Fibroblast of lung (primary cell): ENCODE measurements around the gene KCND1. TPM values are rescaled to one million over a fixed set of nuclear protein-coding genes. Genes with fewer than 3 reads are reported as not detected.
A peak's percentile ranks its signal among the peaks of the same experiment; 100 is the strongest.

ENCODE experiments used
- DNase-seq, 2 donors: peaks; one replicate each; pipeline versions ENCODE4 v3.0.0 to v3.0.0-alpha.2; 2010; ENCODE audit warnings: low read depth in 2 of 2
- H2AFZ ChIP-seq: 2 replicates; pipeline ENCODE4 v1.5.1; 2012; ENCODE audit warnings: low read length, control low read depth, inconsistent platforms
- H3K27ac ChIP-seq: 2 replicates; pipeline ENCODE4 v1.5.1; 2011; ENCODE audit warnings: low read length, control low read depth; ENCODE audit not compliant: insufficient read depth
- H3K27me3 ChIP-seq: 2 replicates; pipeline ENCODE4 v1.5.1; 2011; ENCODE audit warnings: mild to moderate bottlenecking, low read length; ENCODE audit not compliant: control insufficient read depth, insufficient read depth
- H3K36me3 ChIP-seq: 2 replicates; pipeline ENCODE4 v1.5.1; 2011; ENCODE audit warnings: low read length; ENCODE audit not compliant: control insufficient read depth, insufficient read depth
- H3K4me1 ChIP-seq: 2 replicates; pipeline ENCODE4 v1.5.1; 2011; ENCODE audit warnings: low read length; ENCODE audit not compliant: control insufficient read depth, insufficient read depth; ENCODE audit errors: extremely low read depth
- H3K4me2 ChIP-seq: 2 replicates; pipeline ENCODE4 v1.5.1; 2011; ENCODE audit warnings: low read length, control low read depth; ENCODE audit not compliant: insufficient read depth; ENCODE audit errors: extremely low read depth
- H3K4me3 ChIP-seq, 4 experiments: fragments of 200-600 bp in 1 of 4; sonication (generic) in 1 of 4; replicated peaks in 1 of 4; 2 replicates each; pipeline ENCODE4 v1.5.1; 2011 to 2016; ENCODE audit warnings: low read length in 4 of 4, low read depth in 3 of 4, mild to moderate bottlenecking in 3 of 4, control low read depth in 2 of 4, inconsistent platforms in 1 of 4, mixed read lengths in 1 of 4; ENCODE audit not compliant: insufficient read depth in 1 of 4; ENCODE audit errors: control extremely low read depth in 1 of 4
- H3K79me2 ChIP-seq: 2 replicates; pipeline ENCODE4 v1.5.1; 2012; ENCODE audit warnings: mild to moderate bottlenecking, low read length, inconsistent platforms; ENCODE audit not compliant: control insufficient read depth, insufficient read depth
- H3K9ac ChIP-seq: 2 replicates; pipeline ENCODE4 v1.5.1; 2011; ENCODE audit warnings: mild to moderate bottlenecking, low read length, control low read depth; ENCODE audit not compliant: insufficient read depth
- H3K9me3 ChIP-seq: 2 replicates; pipeline ENCODE4 v1.5.1; 2012; ENCODE audit warnings: low read depth, low read length; ENCODE audit not compliant: control insufficient read depth, insufficient read depth
- H4K20me1 ChIP-seq: 2 replicates; pipeline ENCODE4 v1.5.1; 2011; ENCODE audit warnings: low read length; ENCODE audit not compliant: control insufficient read depth, insufficient read depth; ENCODE audit errors: extremely low read depth
- EZH2 ChIP-seq: IDR thresholded peaks from 2 replicates; pipeline ENCODE4 v1.5.1; 2012; ENCODE audit warnings: low read length, control low read depth, mild to moderate bottlenecking; ENCODE audit errors: missing control alignments
- polyA plus RNA-seq, 2 donors: library from polyadenylated mRNA; depleted of rRNA in 1 of 2; stranded (reverse) in 1 of 2; unstranded in 1 of 2; fragments of >200 nt; gene quantifications; 2 replicates each; pipeline ENCODE4 v1.2.1, GENCODE V29; 2011 to 2012; ENCODE audit warnings: missing spikeins in 1 of 2
- total RNA-seq: library from RNA; depleted of rRNA; stranded (reverse); fragments of >200 nt; gene quantifications from 2 replicates; pipeline ENCODE4 v1.2.1, GENCODE V29; 2014
- TF ChIP-seq, protein P1 (sequence below), 2 donors: IDR thresholded peaks in 1 of 2; conservative IDR thresholded peaks in 1 of 2; 1 replicate in 1 of 2; 2 replicates in 1 of 2; pipeline ENCODE4 v1.5.1; 2011 to 2012; ENCODE audit warnings: low read length in 2 of 2, control low read depth in 1 of 2, inconsistent platforms in 1 of 2, low read depth in 1 of 2, mild to moderate bottlenecking in 1 of 2

The KCND1 gene
- total and polyA plus RNA-seq, 2 donors (not counting 1 experiment from before 2014, with no cell fraction given), result 0.41 to 1.3 TPM

- H2AFZ ChIP-seq, result peak overlapping the region; percentile 53
- peaks cover 8% of the 10 kb centered on the region for H3K79me2 ChIP-seq
- peak overlapping the region; percentile 77 to 90 (median 82) for H3K4me3 ChIP-seq
- H3K36me3 ChIP-seq, result no peaks in the 10 kb centered on the region
- H3K4me2 ChIP-seq, result peak overlapping the region; percentile 59
- H3K27me3 ChIP-seq, result no peaks in the 10 kb centered on the region
- peak; percentile 40 to 43 for DNase-seq
- peak overlapping the region; percentile 77 for H3K9ac ChIP-seq
- H4K20me1 ChIP-seq, result no peaks in the 10 kb centered on the region
- TF ChIP-seq, protein P1, sequence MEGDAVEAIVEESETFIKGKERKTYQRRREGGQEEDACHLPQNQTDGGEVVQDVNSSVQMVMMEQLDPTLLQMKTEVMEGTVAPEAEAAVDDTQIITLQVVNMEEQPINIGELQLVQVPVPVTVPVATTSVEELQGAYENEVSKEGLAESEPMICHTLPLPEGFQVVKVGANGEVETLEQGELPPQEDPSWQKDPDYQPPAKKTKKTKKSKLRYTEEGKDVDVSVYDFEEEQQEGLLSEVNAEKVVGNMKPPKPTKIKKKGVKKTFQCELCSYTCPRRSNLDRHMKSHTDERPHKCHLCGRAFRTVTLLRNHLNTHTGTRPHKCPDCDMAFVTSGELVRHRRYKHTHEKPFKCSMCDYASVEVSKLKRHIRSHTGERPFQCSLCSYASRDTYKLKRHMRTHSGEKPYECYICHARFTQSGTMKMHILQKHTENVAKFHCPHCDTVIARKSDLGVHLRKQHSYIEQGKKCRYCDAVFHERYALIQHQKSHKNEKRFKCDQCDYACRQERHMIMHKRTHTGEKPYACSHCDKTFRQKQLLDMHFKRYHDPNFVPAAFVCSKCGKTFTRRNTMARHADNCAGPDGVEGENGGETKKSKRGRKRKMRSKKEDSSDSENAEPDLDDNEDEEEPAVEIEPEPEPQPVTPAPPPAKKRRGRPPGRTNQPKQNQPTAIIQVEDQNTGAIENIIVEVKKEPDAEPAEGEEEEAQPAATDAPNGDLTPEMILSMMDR (conservative IDR thresholded peaks at IDR 0.05 in 1 of 2, IDR thresholded peaks at IDR 0.05 in 1 of 2; ENCODE audit: low read depth in 1 of 2, low read length in 2 of 2), result no peak
- TF ChIP-seq EZH2, result no peak
- H3K4me1 ChIP-seq, result no peaks in the 10 kb centered on the region
- no peaks in the 10 kb centered on the region for H3K9me3 ChIP-seq
- peak overlapping the region; percentile 97 for H3K27ac ChIP-seq
Measured at GRCh38 chrX:49001521-49002090, 30.0 kb upstream of the KCND1 start.

DNA sequence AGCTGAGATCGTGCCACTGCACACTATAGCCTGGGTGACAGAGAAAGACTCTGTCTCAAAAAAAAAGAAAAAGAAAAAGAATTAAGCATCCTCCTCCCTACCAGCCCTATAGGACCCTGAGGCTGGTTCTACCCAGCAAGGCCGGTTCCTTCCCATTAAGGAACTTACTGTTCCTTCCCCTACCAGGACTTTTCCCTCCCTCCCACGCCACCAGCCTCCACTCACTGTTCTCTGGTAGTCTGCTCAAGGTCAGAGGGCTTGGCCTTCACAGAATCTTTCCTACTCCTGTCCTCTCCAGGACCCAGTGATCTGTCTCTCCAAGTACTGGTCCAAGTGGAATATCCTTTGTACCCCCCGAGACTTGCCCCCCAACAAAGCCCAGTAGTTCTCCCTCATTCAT, 29.0 kb upstream of the KCND1 start:
- Histone ChIP-seq H2AFZ (no peak overlapping the region), H3K4me1 (no peaks in the 10 kb centered on the region), H3K9ac (no peak overlapping the region), H3K27ac (no peak overlapping the region), H3K36me3 (no peaks in the 10 kb centered on the region), H3K9me3 (no peaks in the 10 kb centered on the region), H3K4me3 (peak overlapping the region in 1 of 4 experiments; percentile 83), H3K27me3 (no peaks in the 10 kb centered on the region), H3K79me2 (peaks cover 8% of the 10 kb centered on the region), H3K4me2 (no peak overlapping the region), H4K20me1 (no peaks in the 10 kb centered on the region)
- TF ChIP-seq EZH2, result no peak
- TF ChIP-seq, protein P1 (conservative IDR thresholded peaks at IDR 0.05 in 1 of 2, IDR thresholded peaks at IDR 0.05 in 1 of 2; ENCODE audit: low read depth in 1 of 2, low read length in 2 of 2), result no peak
- DNase-seq, result no peak

GRCh38 chrX:48999030-48999429, 27.4 kb upstream of the KCND1 start:
- Histone ChIP-seq H3K9ac (no peak overlapping the region), H3K4me1 (no peaks in the 10 kb centered on the region), H3K79me2 (peaks cover 8% of the 10 kb centered on the region), H3K9me3 (no peaks in the 10 kb centered on the region), H2AFZ (no peak overlapping the region), H3K27ac (no peak overlapping the region), H4K20me1 (no peaks in the 10 kb centered on the region), H3K36me3 (no peaks in the 10 kb centered on the region), H3K4me2 (no peak overlapping the region), H3K4me3 (no peak overlapping the region), H3K27me3 (no peaks in the 10 kb centered on the region)
- TF ChIP-seq, protein P1 (conservative IDR thresholded peaks at IDR 0.05 in 1 of 2, IDR thresholded peaks at IDR 0.05 in 1 of 2; ENCODE audit: low read depth in 1 of 2, low read length in 2 of 2), result no peak
- no peak for TF ChIP-seq EZH2
- no peak for DNase-seq
